Measurements from ENCODE around the gene HELZ2. TPM values are rescaled to one million over a fixed set of nuclear protein-coding genes. Genes with fewer than 3 reads are reported as not detected.
"Not testable (repeated sequence)": the region's sequence is repeated elsewhere in the genome, so short reads cannot be mapped to it uniquely, and the experiment has no call there.

Gene HELZ2
- total RNA-seq, 1 donor, result 27.0 TPM

- H3K4me3 ChIP-seq (ENCODE audit: low read depth, low read length), result no peak overlapping the region
- DNase-seq (ENCODE audit: low read depth), result no peak
- TF ChIP-seq CTCF (IDR thresholded peaks at IDR 0.05; ENCODE audit: insufficient read depth, low read length), result no peak
These were observed 44.4 kb upstream of the HELZ2 start for GRCh38 chr20:63618291-63618980.

GRCh38 chr20:63617876-63618265 lies 43.8 kb upstream of the HELZ2 start:
- no peak for TF ChIP-seq CTCF (IDR thresholded peaks at IDR 0.05; ENCODE audit: insufficient read depth, low read length)
- no peak for DNase-seq (ENCODE audit: low read depth)
- no peak overlapping the region for H3K4me3 ChIP-seq (ENCODE audit: low read depth, low read length)

- no peak overlapping the region for H3K4me3 ChIP-seq (ENCODE audit: low read depth, low read length)
- DNase-seq (ENCODE audit: low read depth), result no peak
- no peak for TF ChIP-seq CTCF (IDR thresholded peaks at IDR 0.05; ENCODE audit: insufficient read depth, low read length)
These were observed 43.2 kb upstream of the HELZ2 start for GRCh38 chr20:63617092-63617875.

- TF ChIP-seq CTCF (IDR thresholded peaks at IDR 0.05; ENCODE audit: insufficient read depth, low read length), result peak; percentile 31
- peak; percentile 29 for DNase-seq (ENCODE audit: low read depth)
- H3K4me3 ChIP-seq (ENCODE audit: low read depth, low read length), result not testable (repeated sequence)
These were observed 40.0 kb upstream of the HELZ2 start for GRCh38 chr20:63613863-63614594.

- no peak for TF ChIP-seq CTCF (IDR thresholded peaks at IDR 0.05; ENCODE audit: insufficient read depth, low read length)
- H3K4me3 ChIP-seq (ENCODE audit: low read depth, low read length), result no peak overlapping the region
- DNase-seq (ENCODE audit: low read depth), result no peak
These were observed 38.4 kb upstream of the HELZ2 start for GRCh38 chr20:63612276-63612931.

GRCh38 chr20:63611646-63612045 lies 37.6 kb upstream of the HELZ2 start:
- TF ChIP-seq CTCF (IDR thresholded peaks at IDR 0.05; ENCODE audit: insufficient read depth, low read length), result no peak
- DNase-seq (ENCODE audit: low read depth), result no peak
- no peak overlapping the region for H3K4me3 ChIP-seq (ENCODE audit: low read depth, low read length)

Data from fibroblast of the aortic adventitia (primary cell).